ENCODE data around the gene CORO7. TPM values are rescaled to one million over a fixed set of nuclear protein-coding genes. Genes with fewer than 3 reads are reported as not detected.

Gene CORO7
- total and polyA plus RNA-seq, 2 donors (not counting 1 experiment from before 2014, with no cell fraction given) = 117 to 230 TPM

DNA sequence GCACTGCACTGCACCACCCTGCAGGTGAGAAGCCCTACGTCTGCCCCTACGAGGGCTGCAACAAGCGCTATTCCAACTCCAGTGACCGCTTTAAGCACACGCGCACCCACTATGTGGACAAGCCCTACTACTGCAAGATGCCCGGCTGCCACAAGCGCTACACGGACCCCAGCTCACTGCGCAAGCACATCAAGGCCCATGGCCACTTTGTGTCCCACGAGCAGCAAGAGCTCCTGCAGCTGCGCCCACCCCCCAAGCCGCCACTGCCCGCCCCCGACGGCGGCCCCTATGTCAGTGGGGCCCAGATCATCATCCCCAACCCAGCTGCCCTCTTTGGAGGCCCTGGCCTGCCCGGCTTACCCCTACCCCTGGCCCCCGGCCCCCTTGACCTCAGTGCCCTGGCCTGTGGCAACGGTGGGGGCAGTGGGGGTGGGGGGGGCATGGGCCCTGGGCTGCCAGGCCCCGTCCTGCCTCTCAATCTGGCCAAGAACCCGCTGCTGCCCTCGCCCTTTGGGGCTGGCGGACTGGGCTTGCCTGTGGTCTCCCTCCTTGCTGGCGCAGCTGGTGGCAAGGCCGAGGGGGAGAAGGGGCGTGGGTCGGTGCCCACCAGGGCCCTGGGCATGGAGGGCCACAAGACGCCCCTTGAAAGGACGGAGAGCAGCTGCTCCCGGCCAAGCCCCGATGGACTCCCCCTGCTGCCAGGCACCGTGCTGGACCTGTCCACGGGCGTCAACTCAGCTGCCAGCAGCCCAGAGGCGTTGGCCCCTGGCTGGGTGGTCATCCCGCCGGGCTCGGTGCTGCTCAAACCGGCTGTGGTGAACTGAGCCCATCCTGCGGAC is 79.5 kb downstream of the CORO7 start:
- no peak overlapping the region for H3K27ac ChIP-seq (ENCODE audit: low read length in 2 of 2)
- H3K36me3 ChIP-seq (replicated peaks in 1 of 2; ENCODE audit: control extremely low read depth in 1 of 2, control insufficient read depth in 1 of 2, extremely low read depth in 1 of 2, insufficient read depth in 2 of 2, low read length in 1 of 2) = peaks cover 0 to 11% of the 10 kb centered on the region in 2 experiments
- ChIA-PET POLR2A (no interaction called here), CTCF (no interaction called here)
- intact Hi-C loops (cut with micrococcal nuclease) = no loop called here
- no peaks in the 10 kb centered on the region for H3K9me3 ChIP-seq (ENCODE audit: control extremely low read depth in 1 of 3, control insufficient read depth in 2 of 3, insufficient read depth in 1 of 3, low read length in 2 of 3)
- peaks cover 17% of the 10 kb centered on the region for H4K20me1 ChIP-seq (ENCODE audit: control insufficient read depth, insufficient read depth, low read length, poor library complexity, severe bottlenecking)
- H2AFZ ChIP-seq (ENCODE audit: insufficient read depth, low read depth, low read length, poor library complexity, severe bottlenecking) = no peak overlapping the region
- Mint-ChIP-seq H3K4me3 (no peak overlapping the region), H3K9me3 (ENCODE audit: insufficient read depth) (no peaks in the 10 kb centered on the region), H3K27me3 (no peaks in the 10 kb centered on the region), H3K27ac (no peak overlapping the region), H3K4me1 (no peaks in the 10 kb centered on the region)
- no peak overlapping the region for H3K4me3 ChIP-seq (ENCODE audit: control extremely low read depth in 1 of 5, extremely low read depth in 1 of 5, insufficient read depth in 1 of 5, low read depth in 2 of 5, low read length in 4 of 5)
- no peak for ATAC-seq (ENCODE audit: low read depth)
- H3K79me2 ChIP-seq (ENCODE audit: control insufficient read depth, insufficient read depth, low read length) = peaks cover 46% of the 10 kb centered on the region
- no peaks in the 10 kb centered on the region for H3K4me1 ChIP-seq (ENCODE audit: control insufficient read depth in 2 of 2, insufficient read depth in 2 of 2, low read length in 2 of 2)
- H3K9ac ChIP-seq (ENCODE audit: low read length) = no peak overlapping the region
- DNase-seq = no peak
- H3K27me3 ChIP-seq (replicated peaks in 1 of 4; ENCODE audit: control extremely low read depth in 1 of 4, control insufficient read depth in 3 of 4, insufficient read depth in 4 of 4, low read length in 3 of 4) = peaks cover 0 to 10% (median 0%) of the 10 kb centered on the region in 4 experiments
- WGBS (ENCODE audit: insufficient coverage) = 96% methylated on average over 34 of the region's 41 CpGs
- no peak overlapping the region for H3K4me2 ChIP-seq (replicated peaks; ENCODE audit: low read depth, low read length, poor library complexity, severe bottlenecking)
- TF ChIP-seq, protein P1, sequence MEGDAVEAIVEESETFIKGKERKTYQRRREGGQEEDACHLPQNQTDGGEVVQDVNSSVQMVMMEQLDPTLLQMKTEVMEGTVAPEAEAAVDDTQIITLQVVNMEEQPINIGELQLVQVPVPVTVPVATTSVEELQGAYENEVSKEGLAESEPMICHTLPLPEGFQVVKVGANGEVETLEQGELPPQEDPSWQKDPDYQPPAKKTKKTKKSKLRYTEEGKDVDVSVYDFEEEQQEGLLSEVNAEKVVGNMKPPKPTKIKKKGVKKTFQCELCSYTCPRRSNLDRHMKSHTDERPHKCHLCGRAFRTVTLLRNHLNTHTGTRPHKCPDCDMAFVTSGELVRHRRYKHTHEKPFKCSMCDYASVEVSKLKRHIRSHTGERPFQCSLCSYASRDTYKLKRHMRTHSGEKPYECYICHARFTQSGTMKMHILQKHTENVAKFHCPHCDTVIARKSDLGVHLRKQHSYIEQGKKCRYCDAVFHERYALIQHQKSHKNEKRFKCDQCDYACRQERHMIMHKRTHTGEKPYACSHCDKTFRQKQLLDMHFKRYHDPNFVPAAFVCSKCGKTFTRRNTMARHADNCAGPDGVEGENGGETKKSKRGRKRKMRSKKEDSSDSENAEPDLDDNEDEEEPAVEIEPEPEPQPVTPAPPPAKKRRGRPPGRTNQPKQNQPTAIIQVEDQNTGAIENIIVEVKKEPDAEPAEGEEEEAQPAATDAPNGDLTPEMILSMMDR (IDR thresholded peaks at IDR 0.05) = no peak
- no peak for TF ChIP-seq EZH2 (IDR thresholded peaks at IDR 0.05; ENCODE audit: borderline replicate concordance, insufficient read depth, low read depth, low read length, poor library complexity, severe bottlenecking)
